Putamen (tissue), 1 donor: ENCODE data around the gene ERGIC1.
"Not testable (repeated sequence)": the region's sequence is repeated elsewhere in the genome, so short reads cannot be mapped to it uniquely, and the experiment has no call there.

Experiments used
- DNase-seq: peaks from one replicate; pipeline ENCODE4 v3.0.0-alpha.2; 2016; ENCODE audit warnings: low spot score

ERGIC1 gene

DNA sequence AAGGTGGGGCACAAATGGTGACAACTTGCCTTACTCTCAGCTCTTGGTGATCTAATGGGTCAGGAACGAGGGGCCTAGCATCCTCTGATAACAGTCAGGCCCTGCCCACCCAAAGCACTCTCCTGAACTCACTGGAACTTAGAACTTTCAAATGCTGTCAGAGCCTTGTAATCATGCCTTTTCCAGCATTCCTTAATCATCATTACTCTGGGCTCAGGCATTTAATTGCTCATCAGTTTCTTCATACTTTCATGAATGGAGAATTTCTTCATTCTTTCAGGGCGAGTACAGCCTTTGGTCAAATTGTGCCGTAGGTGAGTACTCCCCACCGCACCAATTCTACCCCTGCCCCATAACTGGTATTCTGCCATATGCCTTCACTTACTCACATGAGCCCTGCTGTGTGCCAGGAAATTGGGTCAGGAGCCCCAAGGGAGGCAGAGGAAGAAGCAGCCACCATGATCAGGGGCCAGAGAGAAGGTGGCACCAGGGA lies 32.8 kb upstream of the ERGIC1 start:
- DNase-seq, result no peak

DNA sequence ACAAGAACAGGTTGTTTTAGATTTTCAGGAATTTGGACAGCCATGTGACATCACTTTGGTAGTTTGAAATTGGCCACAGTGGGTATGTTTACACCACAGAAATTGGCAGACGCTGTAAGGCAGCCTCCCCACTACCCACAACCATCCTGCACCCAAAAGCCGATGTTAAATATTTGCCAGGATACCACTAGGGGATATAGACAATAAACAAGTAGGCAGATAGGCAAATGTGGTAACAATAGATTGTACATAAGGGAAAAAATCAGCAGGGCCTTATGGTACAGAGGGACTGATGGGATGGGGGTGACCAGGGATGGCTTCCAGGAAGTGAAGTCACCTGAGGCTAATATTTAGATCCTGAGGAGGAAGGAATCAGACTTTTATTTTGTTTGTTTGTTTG lies 31.9 kb upstream of the ERGIC1 start:
- no peak for DNase-seq

DNA sequence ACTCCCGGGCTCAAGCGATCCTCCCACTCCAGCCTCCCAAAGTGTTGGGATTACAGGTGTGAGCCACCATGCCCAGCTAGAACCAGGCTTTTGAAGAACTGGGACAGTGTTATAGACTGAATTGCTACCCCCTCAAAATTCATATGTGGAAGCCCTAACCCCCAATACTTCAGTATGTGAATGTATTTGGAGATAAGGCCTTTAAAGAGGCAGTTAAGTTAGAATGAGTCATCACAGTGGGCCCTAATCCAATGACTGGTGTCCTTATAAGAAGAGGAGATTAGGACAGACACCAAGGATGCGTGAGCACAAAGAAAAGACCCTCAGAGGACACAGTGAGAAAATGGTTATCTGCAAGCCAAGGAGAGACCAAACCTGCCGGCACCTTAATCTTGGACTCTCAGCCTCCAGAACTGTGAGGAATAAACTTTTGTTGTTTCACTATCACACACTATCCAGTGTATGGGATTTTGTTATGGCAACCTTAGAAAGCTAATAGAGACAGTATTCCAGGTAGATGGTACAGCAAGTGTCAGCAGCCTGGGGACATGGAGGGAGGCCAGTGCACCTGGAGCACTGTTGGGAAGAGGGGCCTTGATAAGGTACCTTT lies 31.4 kb upstream of the ERGIC1 start:
- DNase-seq, result no peak

DNA sequence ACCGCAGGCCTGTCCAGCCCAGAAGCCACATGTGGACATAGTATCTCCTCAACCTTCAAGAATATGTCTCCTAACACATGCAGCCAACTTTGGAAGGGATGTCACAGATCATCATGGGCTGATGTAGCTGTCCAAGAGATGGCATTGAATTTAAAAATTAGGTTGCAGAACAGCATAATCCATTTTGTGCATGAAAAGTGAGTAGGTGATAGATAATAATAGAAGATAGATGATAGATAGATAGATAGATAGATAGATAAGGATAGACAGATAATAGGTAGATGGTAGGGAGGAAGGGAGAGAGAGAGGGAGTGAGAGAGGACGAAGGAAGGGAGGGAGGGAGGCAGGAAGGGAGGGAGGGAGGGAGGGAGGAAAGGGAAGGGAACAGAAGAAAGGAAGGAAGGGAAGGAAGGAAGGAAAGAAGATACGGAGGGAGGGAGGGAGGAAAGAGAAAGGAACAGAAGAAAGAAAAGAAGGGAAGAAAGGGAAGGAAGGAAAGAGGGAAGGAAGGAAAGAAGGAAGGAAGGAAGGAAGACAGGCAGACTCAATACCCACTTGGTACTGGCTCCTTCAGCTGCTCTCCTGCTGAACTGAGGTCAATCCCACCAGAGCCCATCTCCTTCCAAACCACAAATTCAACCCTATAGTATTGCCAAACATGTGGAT lies 28.9 kb upstream of the ERGIC1 start:
- no peak for DNase-seq

DNA sequence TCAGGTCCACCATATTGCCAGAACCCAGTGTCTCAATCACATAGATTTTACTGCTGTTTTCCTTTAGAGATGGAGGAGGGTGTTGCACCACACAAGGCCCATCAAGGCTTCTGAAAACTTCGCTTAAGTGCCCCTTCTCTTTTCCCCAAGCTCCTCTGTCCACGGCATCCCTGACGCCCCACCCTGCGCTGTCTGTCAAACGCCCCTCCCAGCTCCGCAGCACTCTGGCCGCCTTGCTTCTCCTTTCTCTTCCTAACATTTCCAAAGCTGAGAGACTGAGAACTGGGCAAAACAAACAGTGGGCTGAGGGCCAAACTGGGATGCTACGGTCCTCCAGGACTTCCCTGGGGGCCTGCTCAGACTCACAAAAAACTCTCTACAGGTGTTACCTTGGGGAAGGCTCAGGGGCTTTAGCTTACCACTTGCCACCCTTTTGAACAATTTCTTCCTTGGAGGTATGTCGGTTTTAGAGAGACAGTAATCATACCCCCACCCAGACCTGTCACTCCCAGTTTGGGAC lies 28.3 kb upstream of the ERGIC1 start:
- no peak for DNase-seq

DNA sequence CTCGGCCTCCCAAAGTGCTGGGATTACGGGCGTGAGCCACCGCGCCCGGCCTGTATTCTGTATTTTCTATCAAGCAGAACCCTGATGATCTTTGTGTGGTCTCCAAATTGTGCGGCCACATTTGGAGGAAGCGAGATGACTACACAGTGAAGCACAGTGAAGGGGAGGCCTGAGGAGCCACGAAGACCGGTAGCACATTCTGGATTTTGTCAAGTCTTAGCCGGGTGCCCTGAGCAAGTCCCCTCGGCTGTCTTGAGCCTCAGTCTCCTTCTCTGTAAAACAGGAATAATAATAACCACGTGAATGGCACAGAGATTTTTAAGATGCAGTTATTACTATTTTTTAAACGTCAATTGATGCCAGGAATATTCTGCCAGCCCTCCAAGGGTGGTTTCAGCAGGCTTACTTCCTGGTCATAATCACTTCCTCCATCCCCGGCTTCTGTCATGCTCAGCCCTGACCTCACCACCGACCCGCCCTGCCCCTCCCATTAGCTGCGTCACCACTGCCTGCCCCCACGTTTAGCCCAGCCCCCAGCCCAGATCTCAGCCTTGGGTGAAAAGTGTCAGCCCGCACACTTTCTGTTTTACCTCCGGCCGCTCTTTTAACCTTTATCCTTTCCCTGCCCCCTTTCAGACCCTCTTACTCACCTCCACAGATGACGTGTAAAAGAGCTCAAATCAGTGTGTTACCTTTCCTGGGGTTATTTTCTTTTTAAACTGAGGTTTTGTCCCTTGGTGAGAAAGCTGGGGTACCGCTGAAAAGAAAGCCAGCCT lies 27.0 kb upstream of the ERGIC1 start:
- DNase-seq, result no peak

DNA sequence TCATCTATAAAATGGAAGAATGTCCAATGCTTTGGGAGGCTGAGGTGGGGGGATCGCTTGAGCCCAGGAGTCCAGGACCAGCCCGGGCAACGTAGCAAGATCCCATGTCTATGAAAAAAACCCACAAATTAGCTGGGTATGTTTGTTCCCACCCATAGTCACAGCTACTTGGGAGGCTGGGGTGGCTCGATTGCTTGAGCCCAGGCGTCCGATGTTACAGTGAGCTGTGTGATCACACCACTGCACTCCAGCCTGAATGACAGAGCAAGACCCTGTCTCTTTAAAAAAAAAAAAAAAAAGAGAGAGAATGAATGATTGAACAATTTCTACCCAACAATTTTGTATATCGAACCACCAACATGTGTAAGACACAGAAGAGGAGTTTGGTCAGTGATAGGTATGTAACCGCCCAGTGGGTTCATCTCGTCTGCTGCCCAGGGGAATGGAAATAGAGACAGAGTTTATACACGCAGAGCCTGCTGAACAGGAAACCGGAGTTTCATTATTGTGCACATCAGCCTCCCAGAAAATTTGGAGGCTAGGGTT lies 26.2 kb upstream of the ERGIC1 start:
- DNase-seq, result no peak

DNA sequence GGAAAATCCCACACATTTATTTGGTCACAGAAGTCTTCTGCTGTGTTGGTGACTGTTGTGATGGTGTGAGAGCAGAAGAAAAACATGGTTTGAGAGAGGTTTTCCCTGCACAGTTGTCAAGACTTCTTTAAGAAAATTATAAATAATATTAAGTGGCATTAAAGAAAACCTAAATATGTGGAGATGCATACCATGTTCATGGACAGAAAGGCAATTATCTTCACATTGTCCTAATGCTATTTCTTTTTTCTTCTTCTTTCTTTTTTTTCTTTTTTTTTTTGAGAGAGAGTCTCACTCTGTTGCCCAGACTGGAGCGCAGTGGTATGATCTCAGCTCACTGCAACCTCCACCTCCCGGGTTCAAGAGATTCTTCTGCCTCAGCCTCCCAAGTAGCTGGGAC lies 24.3 kb upstream of the ERGIC1 start:
- DNase-seq, result no peak

DNA sequence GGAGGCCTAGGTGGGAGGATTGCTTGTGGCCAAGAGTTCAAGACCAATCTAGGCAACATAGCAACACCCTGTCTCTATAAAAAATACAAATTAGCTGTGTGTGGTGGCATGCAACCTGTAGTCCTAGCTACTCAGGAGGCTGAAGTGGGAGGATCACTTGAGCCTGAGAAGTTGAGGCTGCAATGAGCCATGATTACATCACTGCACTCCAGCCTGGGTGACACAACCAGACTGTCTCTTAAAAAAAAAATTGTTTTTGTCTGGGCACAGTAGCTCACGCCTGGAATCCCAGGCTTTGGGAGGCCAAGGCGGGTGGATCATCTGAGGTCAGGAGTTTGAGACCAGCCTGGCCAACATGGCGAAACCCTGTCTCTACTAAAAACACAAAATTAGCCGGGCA lies 23.1 kb upstream of the ERGIC1 start:
- not testable (repeated sequence) for DNase-seq

DNA sequence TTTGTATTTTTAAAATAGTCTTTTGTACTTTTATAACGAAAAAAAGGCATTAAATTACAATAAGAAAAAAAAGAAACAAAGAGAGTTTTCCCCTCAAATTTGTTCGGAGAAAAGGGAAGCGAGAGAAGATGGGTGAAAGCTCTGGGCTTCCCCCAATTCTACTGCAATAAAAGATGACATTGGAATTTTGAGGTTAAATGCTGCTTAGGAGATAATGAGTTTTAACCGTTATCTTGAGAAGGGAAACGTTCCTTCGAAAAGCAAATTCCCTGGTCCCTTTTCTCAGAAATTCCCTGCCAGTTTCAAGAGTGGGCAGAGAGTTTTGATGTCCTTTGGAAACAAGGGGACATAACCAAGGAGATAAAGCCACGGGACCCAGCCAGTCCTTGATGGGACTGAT lies 18.4 kb upstream of the ERGIC1 start:
- no peak for DNase-seq

DNA sequence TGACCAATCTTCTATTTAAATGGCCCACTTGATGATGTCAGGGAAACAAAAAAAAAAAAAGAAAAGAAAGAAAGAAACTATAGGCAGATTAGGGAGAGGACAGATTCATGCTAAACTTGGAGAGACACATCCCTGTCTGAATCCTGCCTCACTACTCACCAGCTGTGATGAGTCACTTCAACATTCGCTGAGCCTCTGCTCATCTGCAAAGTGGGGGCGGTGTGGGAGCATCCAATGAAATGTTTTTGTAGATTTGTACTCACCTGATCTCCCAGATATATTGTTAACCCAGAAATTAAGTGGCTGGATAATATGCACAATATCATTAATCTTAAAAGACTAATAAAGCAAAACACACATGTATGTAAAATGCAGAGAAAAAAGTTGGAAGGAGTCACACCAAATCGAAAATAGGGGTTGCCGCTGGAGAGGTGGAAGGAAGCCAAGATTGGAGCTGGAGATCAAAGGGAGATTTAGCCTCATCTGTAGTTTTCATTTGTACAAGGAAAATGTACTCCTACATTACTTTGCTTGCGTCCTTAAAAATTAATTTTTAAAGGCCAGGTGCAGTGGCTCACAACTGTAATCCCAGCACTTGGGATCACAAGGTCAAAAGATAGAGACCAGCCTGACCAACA lies 17.0 kb upstream of the ERGIC1 start:
- peak; percentile 72 for DNase-seq

DNA sequence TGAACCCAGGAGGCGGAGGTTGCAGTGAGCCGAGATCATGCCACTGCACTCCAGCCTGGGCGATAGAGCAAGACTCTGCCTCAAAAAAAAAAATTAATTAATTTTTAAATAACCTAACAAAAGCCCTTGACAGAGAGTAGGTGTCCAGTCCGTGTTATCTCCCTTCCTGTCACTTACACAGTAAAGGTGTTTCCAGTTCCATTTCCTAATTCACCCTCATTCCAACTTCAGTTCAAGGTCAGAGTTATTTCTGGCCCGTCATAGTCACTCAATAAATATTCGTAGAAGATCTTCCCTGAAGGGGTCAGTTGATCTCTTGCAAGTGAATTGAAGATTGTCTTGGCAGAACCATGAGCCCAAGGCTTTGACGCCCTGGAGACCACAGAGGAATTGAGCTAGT lies 16.4 kb upstream of the ERGIC1 start:
- no peak for DNase-seq

DNA sequence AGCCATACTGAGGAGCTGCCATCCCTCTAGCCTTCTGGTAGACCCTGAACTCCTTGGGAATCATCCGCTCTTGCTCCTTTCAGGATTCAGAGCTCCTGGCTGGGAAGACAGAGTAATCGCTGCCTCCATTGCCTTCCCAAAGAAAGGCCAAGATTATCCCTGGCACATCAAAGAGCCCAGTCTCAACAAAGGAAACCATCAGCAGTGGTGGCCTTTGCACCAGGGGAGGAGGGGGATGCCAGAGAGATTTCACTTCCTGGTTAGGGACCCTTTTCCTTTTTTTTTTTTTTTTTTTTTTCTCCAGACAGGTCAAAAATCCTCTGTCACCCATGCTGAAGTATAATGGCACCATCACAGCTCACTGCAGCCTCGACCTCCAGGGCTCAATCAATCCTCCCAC lies 16.0 kb upstream of the ERGIC1 start:
- no peak for DNase-seq

DNA sequence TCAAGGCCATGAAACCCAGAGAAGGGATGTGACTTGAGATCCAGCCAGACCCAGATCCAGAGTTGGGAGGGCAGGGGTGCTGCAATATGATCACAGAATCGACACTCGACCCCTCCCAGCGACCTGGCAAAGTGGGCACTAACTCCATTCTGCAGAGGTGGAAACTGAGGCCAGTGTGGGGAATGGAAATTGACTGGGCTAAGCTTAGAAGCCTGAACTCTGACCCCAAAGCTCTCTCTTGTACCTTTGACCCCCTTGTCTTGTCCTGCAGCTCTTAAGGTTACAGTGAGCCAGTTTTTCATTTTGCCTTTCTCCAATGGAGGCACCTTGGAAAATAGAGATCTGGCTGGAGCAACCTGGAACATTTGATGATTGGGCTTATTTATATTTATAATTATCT lies 14.5 kb upstream of the ERGIC1 start:
- no peak for DNase-seq

DNA sequence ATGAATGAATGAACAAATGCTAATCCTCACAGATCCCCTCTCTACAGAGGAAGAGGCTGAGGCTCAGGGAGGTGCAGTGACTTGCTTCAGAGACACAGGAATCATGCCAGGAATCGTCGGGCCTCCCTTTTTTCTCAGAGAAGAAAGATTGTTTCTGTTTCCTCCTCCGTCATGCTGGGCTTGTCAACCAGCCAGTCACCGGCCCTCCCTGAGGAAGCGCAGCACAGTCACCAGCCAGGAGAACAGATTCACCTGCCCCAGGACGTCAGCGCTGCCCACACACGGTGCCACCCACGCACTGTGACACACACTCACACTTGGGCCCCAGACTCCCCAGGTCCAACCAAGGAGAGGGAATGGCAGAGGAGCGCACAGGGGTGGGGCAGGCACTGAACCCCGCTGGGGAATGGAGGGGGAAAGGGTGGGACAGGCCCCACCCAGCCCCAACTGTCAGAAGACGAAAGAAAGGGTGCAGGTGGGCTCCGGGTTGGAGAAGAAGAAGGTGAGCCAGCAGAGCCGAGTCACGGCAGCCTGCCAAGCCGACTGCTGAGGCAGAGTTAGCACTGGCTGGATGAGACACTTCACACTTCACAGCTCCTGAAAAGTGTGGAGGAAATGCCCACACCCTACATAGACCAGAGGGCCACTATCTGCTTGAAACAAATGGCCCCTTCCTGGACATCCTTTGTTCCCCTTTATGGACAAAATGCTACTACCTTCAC lies 13.8 kb upstream of the ERGIC1 start:
- peak; percentile 40 for DNase-seq

DNA sequence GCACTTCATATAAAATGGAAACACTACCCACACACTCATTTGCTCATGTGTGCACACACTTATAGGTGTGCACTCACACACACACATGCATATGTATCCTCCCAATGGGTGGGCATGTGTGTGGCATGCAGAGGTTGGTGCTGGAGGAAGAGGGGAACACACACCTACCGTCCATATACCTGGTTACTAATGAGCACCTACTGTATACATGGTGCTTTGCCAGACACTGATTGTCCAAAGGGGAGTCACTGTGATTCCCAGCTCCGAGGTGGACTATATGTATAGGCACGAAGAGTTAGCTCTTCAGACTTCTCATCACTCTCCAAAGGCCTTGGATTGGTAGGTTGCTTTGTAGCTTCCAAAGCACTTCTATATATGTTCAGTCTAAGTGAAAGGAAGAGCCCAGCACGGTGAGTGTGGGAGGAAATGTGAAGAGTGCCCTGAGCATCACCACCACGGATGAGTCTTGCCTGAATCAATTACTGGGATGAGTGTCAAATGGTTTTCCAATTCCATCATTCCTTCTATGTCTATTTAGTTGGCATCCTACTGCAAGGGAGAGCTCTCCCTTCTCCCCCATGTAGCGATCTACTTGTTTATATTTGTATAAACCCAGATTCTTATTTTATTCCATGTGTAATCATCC lies 12.6 kb upstream of the ERGIC1 start:
- no peak for DNase-seq

DNA sequence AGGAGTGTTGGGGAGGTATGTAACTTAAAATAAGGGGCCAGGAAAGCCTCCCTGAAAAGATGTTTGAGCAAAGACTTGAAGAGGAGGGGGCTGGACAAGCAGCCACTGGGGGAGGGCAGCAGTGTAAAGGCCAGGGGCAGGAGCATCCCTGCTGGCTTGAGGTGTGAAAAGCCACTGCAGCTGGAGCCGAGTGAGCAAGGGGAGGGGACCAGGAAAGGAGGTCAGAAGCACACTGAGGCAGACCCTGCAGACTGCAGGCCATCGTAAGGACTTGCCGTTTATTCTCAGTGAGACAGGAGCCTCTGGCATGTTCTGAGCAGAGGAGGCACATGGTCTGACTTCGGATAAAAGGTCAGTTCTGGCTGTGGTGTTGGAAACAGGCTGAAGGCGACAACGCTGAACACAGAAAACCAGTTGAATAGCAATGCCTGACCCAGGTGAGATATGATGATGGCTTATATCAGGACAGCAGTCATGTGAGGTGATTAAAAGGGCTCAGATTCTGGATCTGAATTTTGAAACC lies 10.2 kb upstream of the ERGIC1 start:
- DNase-seq, result no peak

DNA sequence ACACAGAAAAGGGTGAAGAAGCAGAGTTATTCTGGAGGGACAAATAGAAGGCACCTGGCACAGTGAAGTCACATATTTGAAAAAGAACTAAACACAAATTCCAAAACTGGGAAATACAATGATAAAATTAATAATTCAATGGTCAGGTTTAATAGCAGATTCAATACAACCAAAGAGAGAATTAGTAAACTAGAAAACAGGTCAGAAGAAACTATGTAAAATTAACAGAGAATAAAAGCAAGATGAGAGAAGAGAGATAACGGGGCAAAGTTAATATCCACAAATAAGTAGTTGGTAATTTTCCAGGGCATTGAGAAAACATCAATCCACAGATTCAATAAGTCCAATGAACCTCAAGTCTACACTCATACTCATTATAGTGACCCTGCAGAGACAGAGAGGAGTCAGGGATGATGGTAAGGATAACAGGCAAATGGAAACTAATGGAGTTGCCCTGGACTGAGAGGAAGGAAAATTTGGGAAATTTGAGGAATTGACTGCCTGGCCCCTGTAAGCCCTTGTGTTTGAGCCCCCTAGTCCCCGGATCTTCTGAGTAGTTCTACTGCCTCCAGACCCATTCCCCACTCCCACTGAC lies 8.3 kb upstream of the ERGIC1 start:
- no peak for DNase-seq

DNA sequence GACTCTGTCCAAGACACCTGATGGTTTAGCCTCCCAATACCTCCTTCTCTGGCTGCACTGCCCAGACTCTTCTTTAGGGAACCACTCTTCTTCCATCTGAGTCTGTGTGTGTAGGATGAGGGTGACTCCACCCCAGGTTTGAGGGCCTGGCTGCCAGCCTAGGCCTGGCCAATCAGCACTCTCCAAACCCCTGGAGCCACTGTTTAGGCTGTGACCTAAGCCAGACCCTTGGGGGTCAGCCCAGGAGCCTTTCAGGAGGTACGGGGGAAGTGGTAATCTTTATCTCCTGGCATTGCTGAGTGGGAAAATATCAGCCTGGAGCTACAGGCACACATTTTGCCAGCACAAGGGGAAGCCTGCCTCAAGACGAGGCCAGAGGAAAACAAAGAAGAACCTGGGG lies 6.2 kb upstream of the ERGIC1 start:
- no peak for DNase-seq

DNA sequence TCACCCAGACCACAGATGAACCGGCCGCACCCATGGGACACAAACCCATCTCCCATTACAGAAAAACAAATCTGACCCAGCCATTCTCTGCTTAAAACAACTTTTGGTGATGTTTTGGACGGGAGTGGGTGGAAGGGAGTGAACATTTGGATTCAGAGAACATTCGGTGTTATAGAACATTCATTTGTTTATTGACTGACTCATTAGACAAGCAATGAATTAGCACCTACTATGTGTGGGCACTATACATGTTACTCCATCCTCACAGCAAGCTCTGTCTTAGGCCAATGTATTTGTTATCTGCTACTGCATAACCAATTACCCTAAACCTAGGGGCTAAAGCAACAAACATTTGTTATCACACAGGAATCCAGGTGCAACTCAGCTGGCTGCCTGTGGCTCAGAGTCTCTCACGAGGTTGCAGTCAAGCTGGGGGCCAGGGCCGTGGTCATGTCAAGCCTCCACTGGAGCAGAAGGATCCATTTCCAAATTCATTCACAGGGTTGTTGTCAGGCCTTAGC lies 5.1 kb upstream of the ERGIC1 start:
- no peak for DNase-seq
